ENCODE results near the gene LIFR.

Gene LIFR

GRCh38 chr5:38500573-38501260 is 55.7 kb downstream of the LIFR start:
- no peak for DNase-seq

DNA sequence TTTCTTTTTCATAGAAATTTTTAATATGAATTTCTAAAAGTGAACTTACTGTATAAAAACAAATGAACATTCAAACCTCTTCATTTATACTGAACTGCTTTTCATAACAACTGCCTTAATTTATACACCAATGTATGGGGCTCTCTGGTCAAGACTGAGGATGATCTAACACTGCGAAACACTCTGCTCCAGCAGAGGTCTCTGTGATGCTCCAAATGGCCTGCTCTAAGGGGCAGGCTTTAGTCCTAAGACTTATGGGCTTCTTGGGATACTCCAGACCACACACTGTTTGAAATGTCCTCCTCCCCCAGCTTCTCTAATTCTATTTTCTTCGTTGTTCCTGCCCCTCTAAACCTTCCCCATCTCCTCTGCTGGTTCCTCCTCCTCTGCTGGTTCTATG is 58.5 kb downstream of the LIFR start:
- DNase-seq = no peak

- no peak for DNase-seq
Measured at GRCh38 chr5:38494763-38495162, 61.7 kb downstream of the LIFR start.

- DNase-seq = no peak
Measured at GRCh38 chr5:38494175-38494574, 62.3 kb downstream of the LIFR start.

DNA sequence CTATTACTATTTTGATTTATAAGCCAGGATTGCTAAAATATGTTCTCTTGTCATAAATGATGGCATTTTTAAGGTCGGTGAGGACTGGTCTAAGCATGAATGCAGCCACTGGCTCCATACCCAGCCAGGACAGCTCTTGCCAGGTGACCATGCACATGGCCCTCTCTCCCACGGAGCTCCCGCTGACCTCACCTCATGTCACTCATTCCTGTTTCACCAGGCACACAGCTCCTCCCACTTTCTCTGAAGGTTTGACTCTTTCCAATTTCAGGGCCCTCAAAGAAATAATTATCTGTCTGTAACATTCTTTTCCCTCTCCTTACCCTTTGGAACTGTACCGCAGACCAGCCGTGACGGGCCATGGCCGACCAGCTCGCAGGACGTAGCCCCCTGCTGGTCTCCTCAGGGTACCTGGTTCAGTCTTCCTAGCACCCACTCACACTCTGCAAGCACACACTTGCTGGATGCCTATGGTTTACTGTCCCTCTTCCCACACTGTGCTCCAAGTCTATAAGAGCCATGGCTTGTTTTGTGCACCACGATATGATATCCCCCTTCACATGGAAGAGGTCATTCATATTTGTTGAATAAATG is 72.5 kb downstream of the LIFR start:
- no peak for DNase-seq

DNA sequence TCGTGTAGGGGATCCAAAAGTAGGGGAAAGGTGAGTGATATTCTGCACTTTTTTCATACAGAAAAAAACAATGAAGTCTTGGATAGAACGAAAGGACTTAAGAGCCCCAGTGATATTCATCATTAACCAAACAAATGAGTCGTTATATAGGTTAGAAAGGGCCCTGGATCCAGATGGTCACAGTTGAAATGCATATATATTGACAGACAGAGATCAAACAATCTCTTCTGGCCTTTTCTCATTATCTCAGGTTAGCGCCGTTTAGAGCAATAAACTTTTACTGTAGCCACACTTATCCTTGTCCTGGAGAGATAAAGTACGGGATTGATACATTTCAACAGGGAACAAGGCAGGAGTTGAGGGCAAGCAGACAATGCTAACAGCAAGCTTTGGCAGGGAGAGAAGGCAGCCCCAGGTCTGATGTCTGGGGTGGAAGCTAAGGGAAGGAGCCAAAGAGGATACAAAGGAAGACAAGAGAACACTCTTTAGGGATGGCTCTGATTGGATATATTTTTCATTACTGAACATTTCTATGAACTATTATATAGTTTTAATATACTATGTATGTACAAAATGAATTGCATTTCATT is 77.0 kb downstream of the LIFR start:
- no peak for DNase-seq

DNA sequence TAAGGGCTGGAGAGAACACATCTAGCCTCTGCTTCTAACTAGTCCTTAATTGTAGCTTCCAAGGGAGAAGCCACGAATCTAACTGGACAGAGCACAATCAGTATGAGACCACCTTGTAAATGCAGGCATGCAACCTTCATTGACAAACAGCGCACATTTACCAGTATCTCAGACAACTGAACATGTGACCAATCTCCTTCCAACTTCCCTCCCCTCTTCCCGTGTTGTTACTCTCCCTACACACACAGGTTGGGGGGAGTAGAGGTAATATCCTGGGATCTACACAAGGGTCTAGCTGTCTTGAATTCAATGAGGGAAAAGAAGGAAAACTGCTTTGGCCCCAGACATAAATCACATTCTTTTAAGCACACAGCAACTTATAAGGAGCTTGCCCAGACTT is 77.6 kb downstream of the LIFR start:
- DNase-seq = no peak

- DNase-seq = no peak
Measured at GRCh38 chr5:38478166-38478565, 78.3 kb downstream of the LIFR start.

- no peak for DNase-seq
Measured at GRCh38 chr5:38473008-38473407, 83.4 kb downstream of the LIFR start.

DNA sequence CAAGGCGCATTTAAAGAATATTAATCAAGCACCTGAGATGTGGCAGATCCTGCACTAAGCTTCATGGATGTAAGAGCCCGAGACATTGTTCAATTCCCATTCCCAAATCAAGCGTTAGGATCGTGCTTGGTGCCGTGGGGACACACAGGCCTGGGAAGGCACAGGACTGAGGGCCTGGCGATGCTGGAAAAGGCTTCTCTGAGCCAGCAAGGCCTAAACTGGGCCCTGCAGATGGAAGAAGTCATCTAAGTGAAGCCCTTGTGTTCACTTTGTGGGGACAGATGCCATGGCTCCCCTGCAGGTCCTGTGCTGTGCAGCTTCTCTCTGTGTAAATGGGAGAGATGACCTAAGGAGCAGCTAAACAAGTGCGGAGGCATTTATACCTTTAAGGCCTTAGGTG is 83.9 kb downstream of the LIFR start:
- DNase-seq = no peak

DNA sequence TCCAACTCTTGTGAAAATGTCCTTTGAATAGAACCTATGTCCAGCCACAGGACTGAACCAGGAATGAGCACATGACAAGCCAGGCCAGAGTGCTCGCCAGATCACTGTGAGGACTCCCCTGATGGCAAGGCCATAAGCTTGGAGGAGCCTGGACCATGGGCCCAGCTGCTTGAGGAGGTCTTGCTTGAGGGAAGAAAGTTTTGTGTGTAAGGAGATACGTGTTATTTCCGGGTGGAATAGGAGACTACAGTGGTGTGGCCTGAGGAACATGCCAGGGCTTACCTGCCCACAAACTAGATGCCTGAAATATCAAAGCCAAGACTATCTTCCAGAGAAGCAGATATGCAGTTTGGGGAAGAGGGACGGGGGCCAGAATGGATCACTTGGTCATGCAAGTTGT is 84.7 kb downstream of the LIFR start:
- no peak for DNase-seq

DNA sequence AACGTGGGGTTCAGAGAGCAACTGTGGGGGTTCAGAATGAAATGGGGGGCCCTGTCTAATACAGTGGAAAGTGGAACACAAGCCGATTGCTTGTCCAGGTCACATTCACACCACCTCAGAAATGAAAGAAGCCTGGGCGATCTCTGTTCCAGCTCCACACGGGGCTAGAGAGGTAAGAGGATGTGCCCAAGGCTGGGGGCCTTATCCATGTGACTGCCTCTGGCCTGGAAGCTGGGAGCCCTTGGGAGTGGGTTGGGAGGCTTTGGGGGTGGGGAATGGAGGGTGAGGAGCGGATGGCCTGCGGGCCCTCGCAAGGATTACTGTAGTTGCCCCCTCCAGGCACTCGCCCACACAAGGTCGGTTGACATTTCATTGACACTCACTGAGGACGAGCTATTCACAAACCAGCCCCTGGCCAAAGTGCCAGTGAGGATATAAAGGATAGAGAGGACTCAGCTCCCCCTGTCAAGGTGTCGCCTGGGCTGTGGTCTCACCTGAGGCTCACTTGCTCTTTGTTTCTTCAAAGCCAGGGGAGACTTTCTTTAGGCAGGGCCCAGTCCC is 86.7 kb downstream of the LIFR start:
- no peak for DNase-seq

DNA sequence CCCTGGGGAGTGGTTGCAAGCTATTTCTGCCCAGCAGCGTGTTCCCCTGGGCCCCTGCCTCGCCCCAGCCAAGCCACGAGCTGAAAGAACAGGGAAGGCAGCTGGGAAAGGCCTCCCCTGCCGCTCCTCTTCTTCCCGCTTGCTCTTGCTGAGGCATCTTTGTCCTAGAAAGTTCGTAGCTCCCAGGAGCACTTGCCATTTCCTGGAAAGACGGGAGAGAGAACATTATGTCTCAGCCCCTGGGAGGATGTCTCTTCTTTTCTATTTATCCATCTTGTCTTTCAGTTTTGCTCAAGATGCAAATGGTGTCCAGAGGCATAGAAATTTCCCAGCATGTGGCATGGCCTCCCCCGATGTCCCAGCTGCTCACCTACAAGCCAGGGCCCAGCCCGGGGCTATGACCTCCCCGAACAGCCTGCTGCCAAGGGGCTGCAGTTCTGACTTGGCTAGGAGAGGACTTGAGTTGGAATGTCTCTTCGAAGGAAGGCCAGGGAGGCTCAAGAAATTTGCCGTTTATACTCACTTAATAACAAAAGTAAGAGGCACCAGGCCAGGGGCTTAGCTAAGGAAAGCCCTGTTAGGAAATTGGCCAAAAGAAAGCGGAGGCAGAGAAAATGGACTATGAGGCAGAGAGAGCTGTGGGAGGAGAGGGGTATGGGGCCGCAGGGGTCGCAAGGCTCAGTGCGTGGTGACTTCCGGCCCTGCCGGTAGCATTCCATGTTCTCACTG is 87.3 kb downstream of the LIFR start:
- no peak for DNase-seq

- DNase-seq = no peak
Measured at GRCh38 chr5:38468202-38468673, 88.2 kb downstream of the LIFR start.

DNA sequence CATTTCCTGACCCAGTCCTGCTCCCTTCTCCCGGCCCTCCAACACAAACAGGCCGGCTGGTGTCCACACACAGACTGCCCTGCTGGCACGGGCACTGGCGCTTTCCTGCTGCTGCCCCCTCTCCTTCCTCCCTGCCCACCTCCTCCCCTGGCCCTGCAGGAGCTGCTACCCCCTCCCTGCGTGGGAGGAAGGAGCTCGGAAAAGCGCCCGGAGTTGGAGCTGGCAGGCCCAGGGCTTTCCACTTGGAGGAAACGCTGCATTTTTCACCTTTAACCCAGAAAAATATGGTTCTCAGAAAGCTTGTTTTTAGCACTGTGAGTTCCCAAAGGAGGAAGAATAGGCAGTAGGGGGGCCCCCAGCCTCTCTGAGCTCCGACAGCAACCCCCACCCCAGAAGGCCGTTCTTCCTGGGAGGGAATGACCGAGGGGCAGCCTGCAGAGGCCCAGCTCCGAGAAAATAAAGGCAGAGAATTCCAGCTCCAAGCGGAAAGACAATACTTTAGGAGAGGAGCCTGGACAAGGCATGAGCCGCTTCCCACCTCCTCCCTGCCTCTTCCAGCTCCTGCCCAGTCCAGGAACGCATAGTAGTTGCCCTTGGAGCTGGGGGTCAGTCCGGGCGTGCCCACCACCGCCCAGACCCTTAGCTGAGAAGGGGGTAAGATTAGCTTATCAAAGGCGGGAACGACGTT is 88.9 kb downstream of the LIFR start:
- no peak for DNase-seq

DNA sequence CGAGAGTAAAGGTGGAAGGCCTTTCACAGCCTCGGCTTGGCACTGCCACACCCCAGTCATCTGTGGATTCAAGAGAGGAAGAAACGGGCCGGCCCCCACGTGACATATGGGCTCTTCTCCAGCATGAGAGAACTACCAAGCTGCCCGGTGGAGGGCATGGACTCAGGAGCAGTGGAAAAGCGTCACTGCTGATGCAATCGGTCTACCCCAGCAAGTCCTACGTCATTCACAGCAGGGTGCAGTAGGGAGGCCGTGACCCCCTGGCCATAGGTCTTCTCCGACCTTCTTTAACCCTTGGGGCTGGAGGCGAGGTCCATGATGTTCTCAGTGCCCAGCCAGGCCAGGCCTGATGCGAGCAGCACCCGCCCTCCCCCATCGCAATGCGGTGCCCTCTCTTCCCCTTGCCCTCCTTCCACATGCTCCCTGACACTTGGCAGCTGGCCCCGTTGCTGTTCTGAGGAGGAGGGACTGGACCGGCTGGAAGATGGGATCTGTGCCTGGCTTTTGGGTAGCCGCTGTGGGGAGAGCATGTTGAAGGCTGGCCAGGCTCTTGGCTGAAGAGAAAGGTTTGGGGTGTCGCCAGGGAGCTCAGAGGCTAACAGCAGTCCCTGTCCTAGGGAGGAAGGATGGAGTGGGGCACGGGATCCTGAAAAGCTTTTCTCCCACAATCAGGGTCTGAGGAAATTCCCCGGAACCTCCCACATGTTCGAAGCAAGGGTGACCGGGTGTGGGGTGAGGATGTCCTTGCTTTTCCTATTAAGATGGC is 89.8 kb downstream of the LIFR start:
- DNase-seq = no peak

DNA sequence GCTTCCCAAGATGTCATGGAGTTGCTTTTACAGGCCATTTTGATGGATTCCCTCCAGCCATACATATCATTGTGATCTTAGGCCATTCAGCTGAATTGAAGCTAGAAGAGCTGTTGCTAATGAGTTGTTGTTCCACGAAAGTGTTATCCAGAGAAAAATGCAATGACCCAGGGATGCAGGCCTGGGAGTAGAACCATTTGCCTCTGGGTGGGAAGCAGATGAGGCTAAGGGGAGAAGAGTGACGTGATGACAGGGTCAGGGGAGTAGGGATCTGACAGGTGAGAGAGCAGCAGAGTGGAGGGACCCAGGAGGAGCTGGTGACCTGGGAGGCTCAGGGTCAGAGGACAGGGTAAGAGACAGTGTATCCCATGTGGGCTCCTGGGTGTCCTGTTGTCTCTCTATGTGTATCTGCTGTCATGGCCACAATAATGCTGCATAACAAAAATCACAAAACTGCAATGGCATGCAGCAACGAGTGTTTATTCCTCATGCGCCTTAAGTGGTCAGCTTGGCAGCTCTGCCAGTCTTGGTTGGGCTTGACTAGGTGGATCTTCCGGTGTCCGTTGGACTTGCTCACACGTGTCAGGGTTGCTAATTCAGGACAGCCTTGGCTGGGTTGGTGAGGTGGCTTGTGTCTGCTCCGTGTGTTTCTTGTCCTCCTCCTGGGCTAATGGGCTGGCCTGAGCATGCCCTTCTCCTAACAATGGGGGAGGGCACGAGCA is 90.6 kb downstream of the LIFR start:
- DNase-seq = no peak

DNA sequence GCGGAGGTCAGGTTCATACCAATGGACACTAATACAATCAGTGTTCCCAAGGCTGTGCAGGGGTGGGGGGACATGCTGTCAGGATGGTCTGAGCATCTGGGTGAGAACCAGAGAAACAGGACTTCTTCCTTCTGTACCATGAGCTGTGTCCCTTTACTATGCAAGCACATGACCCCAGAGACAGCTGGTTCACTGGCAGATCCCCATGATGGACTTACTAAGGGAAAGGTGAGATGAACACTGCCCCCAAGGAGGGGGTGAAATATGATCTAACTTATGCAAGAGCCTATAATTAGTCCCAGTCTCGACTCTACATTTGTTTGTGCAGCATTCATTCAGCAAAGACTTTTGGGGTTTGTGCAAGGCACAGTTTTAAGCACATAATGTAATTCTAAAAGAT is 91.4 kb downstream of the LIFR start:
- DNase-seq = no peak

DNA sequence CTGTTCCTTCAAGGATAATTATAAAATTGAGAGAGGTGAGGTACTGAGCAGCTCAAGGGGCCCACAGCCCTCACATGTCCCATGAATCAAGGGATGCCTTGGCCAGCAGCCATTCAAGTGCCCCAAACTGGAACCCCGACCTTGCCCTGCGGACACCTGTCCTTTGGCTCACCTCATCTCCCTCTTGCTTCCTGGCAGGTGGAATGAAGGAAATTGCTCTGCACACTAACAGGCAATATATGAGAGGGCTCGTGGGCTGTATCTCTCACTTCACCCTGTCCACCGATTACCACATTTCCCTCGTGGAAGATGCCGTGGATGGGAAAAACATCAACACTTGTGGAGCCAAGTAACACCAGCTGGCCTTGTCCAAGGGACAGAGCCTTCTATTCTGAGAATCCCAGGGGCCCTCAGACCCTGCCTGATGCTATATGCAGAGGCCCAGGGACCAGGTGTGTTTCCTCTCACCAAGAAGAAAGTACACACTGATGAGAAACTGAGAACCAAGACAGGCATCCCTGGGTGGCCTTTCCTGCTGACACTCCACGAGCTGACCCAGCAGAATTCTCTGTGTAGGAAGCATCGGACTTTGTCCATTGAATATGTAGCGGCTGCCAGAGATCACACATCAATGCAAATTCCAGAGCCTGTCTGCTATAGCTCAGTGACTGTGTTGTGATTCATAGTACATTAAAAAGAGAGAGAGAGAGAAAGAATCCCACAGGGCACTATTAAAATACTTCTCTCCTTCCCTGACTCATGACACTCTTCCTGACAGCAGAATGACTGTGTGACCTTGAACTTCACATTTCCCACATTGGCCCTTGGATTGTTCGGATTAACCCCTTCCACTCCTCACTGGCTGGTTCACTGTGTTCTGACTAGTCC is 92.6 kb downstream of the LIFR start:
- DNase-seq = no peak

DNA sequence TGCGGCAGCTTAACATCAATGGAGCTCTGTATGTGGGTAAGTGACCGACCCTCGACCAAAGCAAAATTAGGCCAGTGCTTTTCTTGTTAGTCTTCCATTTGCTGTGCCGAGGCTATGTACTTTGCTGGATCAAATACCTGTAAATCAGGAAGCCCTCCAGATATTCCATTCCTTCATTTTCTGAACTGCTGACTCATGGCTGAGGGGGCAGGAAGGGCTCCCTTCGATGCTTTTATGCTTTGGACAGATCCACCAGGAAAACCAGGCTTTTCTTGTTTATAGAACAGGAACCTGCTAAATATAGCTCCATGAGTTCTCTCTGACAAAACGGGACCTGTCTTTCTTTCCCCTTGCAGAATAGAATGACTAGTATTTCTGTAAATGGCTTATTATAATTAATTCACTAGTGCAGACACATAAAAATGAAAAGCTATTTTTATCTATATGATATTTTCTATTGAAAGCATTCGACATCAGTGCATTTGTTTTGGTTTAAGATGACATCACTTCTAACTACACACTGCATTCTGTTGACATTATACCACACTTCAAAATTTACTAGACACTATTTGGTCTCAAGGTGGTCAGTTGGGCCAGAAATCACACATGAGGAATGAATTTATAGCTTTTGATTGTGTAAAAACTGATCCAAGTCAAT is 93.3 kb downstream of the LIFR start:
- no peak for DNase-seq

All from CD4-positive, alpha-beta T cell treated with Interferon alpha-2 for 1 hour (primary cell).